Psoas muscle (tissue), 8 donors: ENCODE measurements around the gene FOXO1. TPM values are rescaled to one million over a fixed set of nuclear protein-coding genes. Genes with fewer than 3 reads are reported as not detected.
"Not testable (repeated sequence)": the region's sequence is repeated elsewhere in the genome, so short reads cannot be mapped to it uniquely, and the experiment has no call there.

Experiments used
- ATAC-seq, 4 donors: fragments of 200-7000 bp; cut with Tn5 transposase; one replicate each; pipeline ENCODE4 v1.9.1; 2020; ENCODE audit warnings: moderate library complexity in 3 of 4, mild to moderate bottlenecking in 2 of 4
- DNase-seq, 2 donors: peaks; one replicate each; pipeline ENCODE4 v3.0.0-alpha.2; 2020
- H3K27ac ChIP-seq: fragments of 200-600 bp; one replicate; pipeline ENCODE4 v1.8.0; 2022
- H3K27me3 ChIP-seq, 3 donors: fragments of 200-600 bp in 1 of 3; one replicate each; pipeline versions ENCODE4 v1.6.1 to v1.8.0; 2013 to 2022; ENCODE audit warnings: low read length in 2 of 3, mild to moderate bottlenecking in 2 of 3, moderate library complexity in 1 of 3; ENCODE audit not compliant: insufficient read depth in 3 of 3
- H3K36me3 ChIP-seq, 2 donors: fragments of 200-600 bp in 1 of 2; one replicate each; pipeline versions ENCODE4 v1.6.1 to v1.8.0; 2013 to 2022; ENCODE audit warnings: low read depth in 1 of 2, mild to moderate bottlenecking in 1 of 2, moderate library complexity in 1 of 2; ENCODE audit not compliant: insufficient read depth in 1 of 2
- H3K4me1 ChIP-seq: fragments of 200-600 bp; one replicate; pipeline ENCODE4 v1.8.0; 2022
- H3K4me3 ChIP-seq: fragments of 200-600 bp; one replicate; pipeline ENCODE4 v1.8.0; 2022; ENCODE audit warnings: mild to moderate bottlenecking
- H3K9me3 ChIP-seq: fragments of 200-600 bp; one replicate; pipeline ENCODE4 v1.8.0; 2022
- CTCF ChIP-seq: fragments of 200-600 bp; IDR thresholded peaks from one replicate; pipeline ENCODE4 v1.8.0; 2022; ENCODE audit warnings: antibody characterized with exemption
- WGBS, 3 donors: extraction: QIAGEN DNeasy Blood & Tissue Kit; methylation state at CpG; one replicate each; pipeline versions ENCODE4 v1.1.6 to v1.1.7; 2013; 5-methylcytosine and 5-hydroxymethylcytosine counted together
- intact Hi-C, 2 donors: fragments of 100-400 bp; cut with DNase I; formaldehyde crosslinking; loops; one replicate each; pipeline versions ENCODE4 v1.11.0 to v1.14.2; 2022
- long read RNA-seq, 2 donors: library from polyadenylated mRNA; unstranded; transcript quantifications; one replicate each; pipeline ENCODE4 v2.0.0, GENCODE V29; 2021
- polyA plus RNA-seq, 3 donors: library from polyadenylated mRNA; stranded (reverse); fragments of 200-250 nt; gene quantifications; one replicate each; pipeline ENCODE4 v1.2.3, GENCODE V29; 2013
- total RNA-seq, 4 donors: library from RNA; stranded (reverse); fragmentation: NEBNext Ultra II Directional in 2 of 4; extraction: Animal tissue kit (Norgen Biotek cat#: 25700) in 2 of 4; gene quantifications; one replicate each; pipeline versions ENCODE4 v1.2.1 to v1.2.4, GENCODE V29; 2021 to 2023
- donor health status: healthy with polysubstance abuse.
- donor health status: DM: no; HTN: no; CAD: no; lungs with moderate emphysema.
- donor health status: Bipolar disorder and iron deficiency.
- donor health status: healthy.
- donor health status: DM: yes; HTN: yes; CAD: no.
- donor health status: DM: no; HTN: no; CAD: no.
- donor health status: DM: no; HTN: no; CAD: no.
- donor health status: DM: yes; HTN: yes; CAD: no.

Gene FOXO1
- 100 to 1,000 TPM in 2 of 4 donors, 10 to 100 TPM in 2; 54.3 to 160 (median 91.1) TPM for total RNA-seq
- polyA plus RNA-seq = 10 to 100 TPM; 23.8 to 83.2 (median 68.3) TPM
- long read RNA-seq, donor 1, full-length matches to known transcripts = 57 of 77 reads
- long read RNA-seq, donor 1, partial matches to known transcripts = 13 of 77 reads
- long read RNA-seq, donor 1, other reads (novel, unspliced or antisense) = 7 of 77 reads
- long read RNA-seq, donor 2, full-length matches to known transcripts = 338 of 438 reads
- long read RNA-seq, donor 2, partial matches to known transcripts = 78 of 438 reads
- long read RNA-seq, donor 2, other reads (novel, unspliced or antisense) = 22 of 438 reads

DNA sequence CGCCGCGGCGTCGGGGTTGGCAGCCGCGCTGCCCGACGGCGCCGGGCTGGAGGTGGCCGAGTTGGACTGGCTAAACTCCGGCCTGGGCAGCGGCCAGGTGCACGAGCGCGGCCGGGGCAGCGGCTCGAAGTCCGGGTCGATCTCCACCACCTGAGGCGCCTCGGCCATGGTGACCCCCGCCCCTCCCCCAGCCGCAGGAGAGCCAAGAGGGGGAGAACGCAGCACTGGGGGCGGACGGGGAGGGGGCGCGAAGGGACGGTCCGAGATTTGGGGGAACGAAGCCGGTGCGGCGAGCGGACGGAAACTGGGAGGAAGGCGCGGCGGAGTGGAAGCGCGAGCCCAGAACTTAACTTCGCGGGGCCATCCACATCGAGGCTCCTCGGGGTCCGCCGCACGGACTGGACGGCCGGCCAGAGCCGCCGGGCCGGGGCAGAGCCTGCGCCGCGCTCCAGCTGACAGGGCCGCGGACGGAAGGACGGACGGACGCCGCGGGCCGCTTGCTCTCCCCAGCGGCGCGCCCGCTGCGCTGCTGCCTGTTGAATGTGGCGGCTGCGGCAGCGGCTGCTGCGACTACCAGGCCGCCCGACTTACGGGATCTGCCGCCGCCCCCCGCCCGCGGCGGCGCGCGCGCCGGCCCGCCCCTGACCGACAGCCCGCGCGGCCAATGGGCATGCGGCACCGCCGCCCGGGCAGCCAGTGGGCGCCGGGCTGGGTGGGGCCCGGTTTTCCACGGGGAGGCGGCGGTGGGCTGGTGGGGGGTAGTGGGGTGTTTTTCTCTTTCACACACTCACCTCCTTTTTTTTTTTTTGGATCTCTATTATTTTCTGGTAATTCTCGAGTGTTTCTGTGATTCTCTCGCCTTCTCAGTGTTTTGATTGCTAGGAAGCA lies at the start of gene FOXO1:
TSS of gene FOXO1 (minus strand) at position 597 of the 888 bp plus-strand sequence. CDS start at position 168, 429 bp downstream.
- Histone ChIP-seq H3K27me3 (no peaks in the 10 kb centered on the region), H3K4me1 (peaks cover 31% of the 10 kb centered on the region), H3K4me3 (peak within 1 kb of the TSS; percentile 95), H3K27ac (peak within 1 kb of the TSS; percentile 99), H3K36me3 (no peaks in the 10 kb centered on the region), H3K9me3 (no peaks in the 10 kb centered on the region)
- intact Hi-C loops = loop anchor here (2.0 to 10.0 kb wide), 6 partner anchors 191 to 474 kb away; no protein-coding TSS in a partner anchor
- DNase-seq (peak; percentile 94 to 95), ATAC-seq (peak; percentile 68 to 81 (median 78))
- WGBS, 3 donors = 0% methylated on average over 42 to 108 of the region's 108 CpGs
- peak; percentile 4 for TF ChIP-seq CTCF

DNA sequence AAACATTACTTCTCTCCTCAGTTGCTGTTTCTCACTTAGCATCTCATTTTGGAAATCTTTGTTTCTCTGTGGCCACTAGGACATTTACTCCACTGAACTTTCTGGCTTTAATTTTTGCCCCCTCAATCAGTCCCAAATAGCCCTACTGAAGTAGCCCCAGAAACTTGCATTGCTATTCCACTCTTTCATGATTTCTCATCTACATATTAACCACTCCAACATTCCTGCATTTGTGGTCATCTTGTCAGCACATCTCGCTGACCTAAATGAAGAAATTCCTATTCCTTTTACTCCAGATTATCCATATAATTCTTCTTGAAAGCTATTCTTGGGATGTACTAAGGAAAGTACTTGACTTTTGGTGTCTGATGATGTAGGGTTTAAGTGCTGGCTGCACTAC lies 48.0 kb upstream of the FOXO1 start:
- H3K27ac ChIP-seq, H3K27me3 ChIP-seq, H3K4me1 ChIP-seq, DNase-seq, ATAC-seq, H3K4me3 ChIP-seq, intact Hi-C loops: not testable (repeated sequence)
- Histone ChIP-seq H3K36me3 (peaks cover 0 to 34% of the 10 kb centered on the region in 2 donors), H3K9me3 (peaks cover 27% of the 10 kb centered on the region)
- WGBS, 3 donors = no CpG with 5 or more reads among the region's 1 CpG

DNA sequence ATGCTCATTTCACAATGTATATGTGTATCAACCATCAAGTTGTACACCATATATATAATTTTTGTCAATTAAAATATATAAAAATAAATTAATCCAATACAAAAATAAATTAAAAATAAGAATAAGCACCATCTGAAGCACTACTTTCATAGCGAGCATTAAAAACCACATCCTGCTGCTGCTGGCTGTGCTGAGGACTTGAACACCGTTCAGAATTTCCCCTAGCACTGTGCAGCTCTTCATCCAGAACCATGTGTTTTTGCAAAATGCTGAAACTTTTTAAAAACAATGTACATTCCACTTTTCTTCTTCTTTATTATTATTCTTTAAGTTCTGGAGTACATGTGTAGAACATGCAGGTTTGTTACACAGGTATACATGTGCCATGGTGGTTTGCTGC lies 40.0 kb upstream of the FOXO1 start:
- DNase-seq (no peak), ATAC-seq (no peak)
- Histone ChIP-seq H3K4me1 (no peaks in the 10 kb centered on the region), H3K4me3 (no peak overlapping the region), H3K36me3 (no peaks in the 10 kb centered on the region), H3K9me3 (peaks cover 38% of the 10 kb centered on the region), H3K27ac (no peak overlapping the region), H3K27me3 (peaks cover 0 to 2% (median 0%) of the 10 kb centered on the region in 3 donors)
- intact Hi-C loops = no loop called here
- 89 to 91% (median 91%) methylated on average over 2 of the region's 2 CpGs for WGBS, 3 donors
- no peak for TF ChIP-seq CTCF

GRCh38 chr13:40697711-40698110 lies 31.3 kb upstream of the FOXO1 start:
- no peak for TF ChIP-seq CTCF
- intact Hi-C loops = no loop called here
- ATAC-seq (no peak), DNase-seq (no peak)
- Histone ChIP-seq H3K36me3 (no peaks in the 10 kb centered on the region), H3K27ac (no peak overlapping the region), H3K27me3 (no peaks in the 10 kb centered on the region), H3K4me1 (no peaks in the 10 kb centered on the region), H3K9me3 (no peaks in the 10 kb centered on the region), H3K4me3 (no peak overlapping the region)
- 59 to 69% (median 66%) methylated on average over 5 of the region's 5 CpGs for WGBS, 3 donors

- Histone ChIP-seq H3K9me3 (no peaks in the 10 kb centered on the region), H3K4me1 (no peaks in the 10 kb centered on the region), H3K27ac (no peak overlapping the region), H3K36me3 (no peaks in the 10 kb centered on the region), H3K27me3 (no peaks in the 10 kb centered on the region), H3K4me3 (no peak overlapping the region)
- no peak for ATAC-seq
- intact Hi-C loops = no loop called here
- DNase-seq = no peak
- no peak for TF ChIP-seq CTCF
- WGBS, 3 donors = 86 to 93% (median 87%) methylated on average over 4 of the region's 4 CpGs
These were observed 28.0 kb upstream of the FOXO1 start for GRCh38 chr13:40694426-40694825.
